AG09319 (cell line): ENCODE data around the gene GRIP1.

Experiments
- DNase-seq: peaks from one replicate; pipeline ENCODE4 v3.0.0-alpha.2; 2010; ENCODE audit warnings: low read depth; ENCODE audit errors: extremely low read depth
- CTCF ChIP-seq: IDR thresholded peaks from 2 replicates; pipeline ENCODE4 v1.5.1; 2011; ENCODE audit warnings: low read depth, mild to moderate bottlenecking, inconsistent platforms, low read length, moderate library complexity

Gene GRIP1

GRCh38 chr12:66699738-66700482 lies 21.0 kb upstream of the GRIP1 start:
- TF ChIP-seq CTCF = no peak
- DNase-seq = no peak

GRCh38 chr12:66698558-66698957 lies 19.7 kb upstream of the GRIP1 start:
- TF ChIP-seq CTCF = no peak
- no peak for DNase-seq

GRCh38 chr12:66697404-66697803 lies 18.5 kb upstream of the GRIP1 start:
- TF ChIP-seq CTCF = no peak
- DNase-seq = no peak

GRCh38 chr12:66694666-66695613 lies 16.1 kb upstream of the GRIP1 start:
- no peak for TF ChIP-seq CTCF
- no peak for DNase-seq

GRCh38 chr12:66693901-66694513 lies 15.1 kb upstream of the GRIP1 start:
- TF ChIP-seq CTCF = peak; percentile 60
- peak; percentile 19 for DNase-seq

GRCh38 chr12:66692986-66693385 lies 14.1 kb upstream of the GRIP1 start:
- DNase-seq = no peak
- TF ChIP-seq CTCF = no peak
